CD4-positive, alpha-beta T cell treated with Interferon gamma for 1 hour (primary cell): ENCODE results near the gene DPP6.

Experiments
- DNase-seq: peaks from one replicate; pipeline ENCODE4 v3.0.0-alpha.2; 2020

DPP6 gene

DNA sequence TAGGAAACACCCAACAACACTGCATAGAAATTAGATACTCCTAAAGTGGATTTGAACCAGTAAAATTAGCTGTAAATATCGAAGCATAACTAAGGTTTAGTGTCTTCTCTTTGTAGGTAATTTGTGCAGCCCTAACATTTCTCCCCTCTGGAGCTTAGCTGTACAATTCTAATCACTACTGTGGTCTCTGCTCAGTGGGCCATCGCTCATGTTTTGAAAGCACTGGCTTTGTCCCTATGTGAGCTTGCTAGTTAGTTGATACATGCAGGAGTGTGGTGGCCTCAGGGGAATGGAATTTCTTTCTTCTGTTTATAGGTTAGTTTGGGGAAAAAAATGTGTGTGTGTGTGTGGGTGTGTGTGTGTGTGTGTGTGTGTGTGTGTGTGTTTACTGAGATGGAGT is 373.1 kb downstream of the DPP6 start:
- no peak for DNase-seq

DNA sequence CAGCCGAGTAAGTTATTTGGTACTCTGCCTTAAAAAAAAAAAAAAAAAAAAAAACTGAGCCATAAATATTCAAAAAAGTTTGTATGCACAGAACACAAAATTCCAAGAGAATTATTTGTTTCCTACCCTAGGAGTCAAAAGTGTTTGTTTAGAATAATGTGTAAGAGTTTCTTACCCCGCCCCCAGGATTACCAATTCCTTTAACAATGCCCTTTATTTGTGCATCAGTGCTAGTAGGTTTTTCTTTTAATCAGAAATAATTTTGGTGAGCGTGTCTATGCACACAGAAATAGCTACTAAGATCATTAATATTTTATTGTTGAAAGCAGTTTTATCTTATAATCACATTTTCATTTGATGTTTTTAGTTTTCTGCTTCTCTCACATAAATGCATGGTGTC is 374.6 kb downstream of the DPP6 start:
- no peak for DNase-seq

DNA sequence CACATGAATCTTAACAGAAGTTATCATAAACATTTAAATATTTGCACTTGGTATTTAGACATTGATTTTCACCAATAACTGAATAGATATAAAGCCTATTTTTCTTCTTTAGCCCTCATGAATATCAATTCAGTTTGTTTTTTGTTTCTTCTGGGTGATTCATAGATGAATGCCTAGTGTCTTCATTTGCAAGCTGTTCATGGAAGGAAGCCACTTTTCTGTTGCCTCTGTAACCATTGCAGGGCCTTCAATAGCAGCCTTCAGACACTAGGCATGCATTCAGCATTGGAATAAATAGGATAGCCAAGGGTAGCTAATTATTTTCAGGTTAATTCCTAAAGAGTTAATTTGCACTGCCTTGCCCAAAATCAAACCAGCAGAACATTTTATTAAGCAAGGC is 375.3 kb downstream of the DPP6 start:
- DNase-seq: no peak

DNA sequence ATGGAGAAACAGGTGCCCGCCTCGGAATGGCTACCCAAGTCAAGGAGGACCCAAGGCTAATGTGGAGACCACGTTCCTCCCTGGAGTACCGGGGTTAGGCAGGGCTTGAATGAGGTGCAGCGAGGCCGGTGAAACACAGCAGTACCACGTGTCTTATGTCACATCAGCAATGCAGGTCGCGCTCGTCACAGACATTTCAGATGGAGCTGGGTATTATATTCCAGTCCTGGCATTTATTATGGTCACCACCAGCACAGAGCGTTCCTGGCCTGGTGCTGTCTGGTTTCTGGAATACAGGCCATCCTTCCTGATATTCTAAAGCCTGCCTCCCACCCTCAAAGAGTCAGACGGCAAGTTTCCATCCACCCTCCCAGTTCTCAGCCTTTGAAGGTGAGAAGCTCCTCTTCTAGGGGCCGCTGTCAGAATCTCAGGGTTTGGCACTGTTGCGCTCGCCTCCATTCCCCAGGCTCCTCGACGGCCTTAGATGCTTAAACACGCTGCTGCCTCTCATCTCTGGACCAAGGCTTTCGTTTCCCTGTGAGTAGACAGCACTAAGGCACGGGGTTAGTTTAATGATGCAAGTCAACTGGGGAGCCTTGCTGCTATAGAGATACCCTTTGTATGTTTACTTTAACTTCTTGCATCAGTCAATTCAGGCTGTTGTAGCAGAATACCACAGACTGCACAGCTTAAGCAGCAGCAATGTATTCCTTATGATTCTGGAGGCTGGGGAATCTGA is 377.6 kb downstream of the DPP6 start:
- no peak for DNase-seq

- no peak for DNase-seq
Measured at GRCh38 chr7:154430640-154431039, 378.4 kb downstream of the DPP6 start.

DNA sequence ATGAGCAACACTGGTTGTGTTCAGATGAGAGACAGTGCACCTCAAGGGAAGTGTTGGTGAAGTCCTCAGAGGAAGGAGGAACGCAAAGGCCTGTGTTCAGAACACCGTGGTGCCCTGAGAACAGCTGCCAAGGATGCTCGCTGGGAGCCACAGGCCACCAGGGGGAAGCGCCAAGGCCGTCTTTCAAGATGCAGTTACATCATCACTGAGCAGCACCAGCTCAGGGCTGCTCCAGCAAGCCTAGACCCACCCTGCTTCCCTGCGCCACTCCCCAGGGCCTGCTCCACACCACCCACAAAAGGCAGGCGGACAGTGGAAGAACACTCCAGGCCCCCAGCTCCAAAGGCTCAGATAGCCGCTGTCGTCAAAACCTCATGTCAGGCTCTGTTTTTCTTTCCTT is 378.8 kb downstream of the DPP6 start:
- no peak for DNase-seq

GRCh38 chr7:154433632-154434598 is 381.7 kb downstream of the DPP6 start:
- DNase-seq: no peak

DNA sequence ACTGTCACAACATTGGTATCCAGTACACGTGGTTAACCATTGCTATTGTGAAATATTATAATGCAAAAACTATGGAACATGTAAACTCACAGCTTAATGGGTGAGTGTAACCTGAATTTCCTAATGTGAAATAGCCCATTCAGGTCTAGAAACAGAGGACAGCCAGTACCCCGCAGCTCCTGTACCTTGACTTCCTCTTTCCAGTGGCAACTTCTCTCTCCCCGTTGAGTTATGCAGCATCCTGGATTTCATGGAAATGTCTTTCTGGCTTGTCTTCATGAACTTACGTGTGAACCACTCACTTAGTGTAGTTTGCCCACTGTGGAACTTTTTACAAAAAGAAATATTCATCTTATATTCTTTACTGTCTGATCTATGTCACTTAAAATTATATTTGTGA is 384.4 kb downstream of the DPP6 start:
- DNase-seq: no peak

DNA sequence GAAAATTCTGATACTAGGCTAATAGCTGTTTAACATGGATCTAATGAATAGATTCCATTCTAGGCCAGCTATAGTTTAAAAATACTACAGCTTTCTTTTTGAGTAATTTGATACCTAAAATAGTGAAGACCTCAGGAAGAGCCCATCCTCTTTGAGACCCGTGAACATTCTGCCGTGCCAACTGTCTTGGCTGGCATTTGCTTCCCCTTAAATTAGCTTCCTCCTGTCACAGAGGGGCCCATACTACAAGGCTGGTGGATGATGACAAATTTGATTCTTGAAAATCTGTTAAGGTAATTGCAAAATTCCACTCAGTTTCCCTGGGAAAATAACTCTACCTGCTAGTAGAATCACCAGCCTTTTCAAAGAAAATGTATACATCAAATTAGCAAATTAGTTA is 385.0 kb downstream of the DPP6 start:
- DNase-seq: no peak

- no peak for DNase-seq
Measured at GRCh38 chr7:154438571-154439367, 386.6 kb downstream of the DPP6 start.

GRCh38 chr7:154440058-154440457 is 387.9 kb downstream of the DPP6 start:
- DNase-seq: no peak

DNA sequence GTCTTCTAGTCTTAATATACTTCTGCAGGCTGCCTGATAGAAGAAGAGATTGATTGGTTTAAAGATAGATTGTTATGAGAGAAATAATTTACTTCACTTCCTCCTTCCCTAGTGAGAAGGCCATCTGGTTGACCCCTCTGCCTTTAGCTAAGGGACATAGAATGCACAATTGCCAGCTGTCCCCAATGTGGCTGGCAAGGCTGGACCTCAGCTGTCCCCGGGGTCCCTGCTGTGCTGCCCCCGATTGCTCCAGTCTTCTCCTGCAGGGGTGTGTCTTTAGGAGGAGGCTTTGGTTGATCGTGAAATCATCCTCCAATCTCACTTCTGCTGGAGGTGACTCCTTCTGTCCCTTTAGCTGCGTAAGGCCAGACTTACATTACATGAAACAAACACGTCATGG is 388.5 kb downstream of the DPP6 start:
- no peak for DNase-seq

- DNase-seq: no peak
Measured at GRCh38 chr7:154441811-154442210, 389.6 kb downstream of the DPP6 start.

DNA sequence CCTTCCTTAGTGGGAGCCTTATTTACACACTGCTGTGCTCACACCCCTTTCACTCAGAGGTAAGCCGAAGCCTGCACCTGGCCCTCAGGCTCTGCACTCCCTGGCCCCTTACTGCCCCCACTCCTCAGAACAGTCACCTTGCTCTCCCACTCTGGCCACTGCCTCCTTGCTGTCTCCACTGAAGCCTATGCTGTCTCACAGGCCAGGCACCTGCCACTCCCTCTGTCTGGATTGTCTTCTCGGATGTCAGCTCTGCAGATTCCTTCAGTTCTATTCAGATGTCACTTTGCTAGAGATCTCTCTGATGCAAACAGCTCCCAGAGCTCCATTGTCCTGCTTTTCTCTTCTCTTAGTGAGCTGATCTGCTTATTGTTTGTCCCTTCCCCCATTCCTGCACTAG is 390.7 kb downstream of the DPP6 start:
- no peak for DNase-seq

DNA sequence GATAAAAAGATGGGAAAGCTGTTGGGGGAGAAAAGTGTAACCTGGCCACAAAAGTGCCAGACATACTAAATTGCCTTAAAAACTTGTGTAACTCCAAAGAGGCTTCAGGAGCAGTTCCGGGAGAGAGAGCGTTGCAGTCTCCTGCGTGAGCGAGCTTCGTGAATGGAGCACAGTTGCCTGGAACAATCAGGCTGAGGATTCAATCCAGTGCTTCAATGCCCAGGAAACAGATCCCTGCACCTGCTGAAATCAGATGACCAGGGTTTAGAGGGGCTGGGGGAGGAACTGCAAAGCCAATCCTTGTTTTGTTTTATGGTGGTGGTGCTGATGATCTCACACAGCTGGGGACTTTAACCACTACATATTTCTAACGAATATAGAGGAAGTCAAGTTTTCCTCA is 398.3 kb downstream of the DPP6 start:
- DNase-seq: no peak

- DNase-seq: no peak
Measured at GRCh38 chr7:154451480-154452457, 399.6 kb downstream of the DPP6 start.

DNA sequence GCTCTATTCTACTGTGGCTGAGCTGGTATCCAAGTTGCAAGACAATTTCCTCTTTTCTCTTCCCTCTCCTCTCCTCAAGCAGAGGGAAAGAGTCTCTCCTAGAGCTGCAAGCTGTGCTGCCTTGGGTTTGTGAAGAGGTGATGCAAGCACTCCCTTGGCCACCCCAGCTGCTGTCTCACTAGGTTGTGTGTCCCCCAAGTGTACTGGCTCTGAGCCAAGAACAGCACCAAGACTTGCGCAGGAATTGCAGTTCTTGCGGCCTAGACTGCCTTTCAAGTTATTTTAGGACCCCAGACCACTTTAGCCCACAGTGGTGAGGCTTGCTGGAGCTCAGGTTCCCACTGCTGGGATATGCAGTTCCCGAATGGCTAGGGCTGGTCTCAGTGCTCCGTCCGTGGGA is 411.6 kb downstream of the DPP6 start:
- no peak for DNase-seq

DNA sequence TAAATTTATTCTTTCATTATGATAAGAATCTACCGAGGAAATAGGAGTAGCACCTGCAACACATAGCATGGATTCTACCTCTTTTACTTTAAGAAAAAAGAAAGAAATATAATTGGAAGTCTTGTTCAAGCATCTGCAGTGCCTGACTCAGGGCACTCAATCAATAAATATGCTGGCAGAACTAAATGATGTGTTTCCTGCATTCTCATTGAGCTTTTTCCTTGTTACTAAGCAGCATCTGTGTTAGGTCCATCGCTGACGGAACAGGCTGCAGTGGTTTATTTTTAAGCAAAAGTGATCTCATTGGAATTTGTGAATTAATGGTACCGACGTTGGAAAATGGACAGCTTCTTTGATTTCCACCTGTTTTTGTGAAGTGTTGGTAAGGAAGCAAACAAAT is 417.5 kb downstream of the DPP6 start:
- DNase-seq: no peak

DNA sequence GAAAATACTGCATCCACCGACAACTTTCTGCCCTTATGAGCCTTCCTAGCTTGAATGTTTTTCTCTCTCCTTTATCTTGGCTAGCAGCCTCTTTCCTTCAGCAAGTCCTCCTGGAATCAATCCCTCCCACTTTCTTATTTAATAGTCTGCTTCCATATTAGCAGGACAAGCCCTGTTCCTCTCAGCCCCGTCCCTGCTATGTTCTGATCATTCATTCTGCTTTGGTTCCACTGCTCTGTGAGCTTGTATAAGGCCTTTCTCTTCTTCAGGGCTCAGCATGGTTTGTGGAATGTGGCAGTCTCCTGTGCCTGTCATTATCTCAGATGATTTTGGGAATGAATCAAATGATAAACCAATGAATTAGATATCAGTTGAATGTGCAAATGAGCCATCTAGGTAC is 420.1 kb downstream of the DPP6 start:
- no peak for DNase-seq

DNA sequence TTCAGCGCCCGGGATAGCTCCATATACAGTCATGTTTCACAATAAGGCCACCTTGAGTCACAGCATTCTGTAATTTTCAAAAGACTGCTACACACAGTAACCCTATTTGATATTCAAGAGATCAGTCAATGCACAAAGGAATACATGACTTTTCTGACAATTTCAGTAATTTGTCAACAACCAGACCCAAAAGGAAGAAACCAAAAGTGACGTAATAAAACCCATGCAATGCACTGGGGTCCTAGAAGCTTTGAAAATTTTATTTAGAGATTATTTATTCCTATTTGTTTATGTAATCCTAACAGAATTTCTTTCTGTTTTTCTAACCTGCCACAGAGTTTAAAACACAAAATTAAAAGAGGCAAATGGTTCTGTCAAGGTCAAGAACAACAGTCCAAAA is 421.2 kb downstream of the DPP6 start:
- no peak for DNase-seq

DNA sequence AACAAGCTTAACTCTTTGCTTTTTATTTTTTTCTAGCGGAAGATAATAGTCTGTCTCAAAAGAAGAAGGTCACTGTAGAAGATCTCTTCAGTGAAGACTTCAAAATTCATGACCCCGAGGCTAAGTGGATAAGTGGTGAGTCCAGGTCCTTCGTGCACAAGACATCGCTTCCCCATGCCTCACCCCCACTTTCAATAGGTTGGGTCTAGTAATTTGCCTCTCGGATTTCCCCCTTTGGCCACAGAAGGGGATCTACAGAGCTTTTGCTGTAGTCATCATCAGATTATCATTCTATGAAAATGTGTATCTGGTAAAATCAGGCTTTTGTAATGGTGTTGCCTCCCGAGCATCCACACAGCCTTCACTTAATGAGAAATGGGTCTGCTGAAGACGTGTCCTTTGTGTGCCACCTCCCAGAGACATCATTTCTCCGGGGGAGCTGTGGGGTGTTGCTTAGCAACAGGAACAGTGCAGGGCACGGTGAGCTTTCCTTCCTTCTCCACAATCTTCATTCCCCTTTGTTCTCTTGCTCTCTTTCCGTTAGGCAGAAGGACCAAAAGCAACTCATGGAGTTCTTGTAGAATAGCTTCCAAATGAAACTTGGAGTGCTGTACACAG is 422.8 kb downstream of the DPP6 start:
- DNase-seq: no peak

GRCh38 chr7:154475864-154476263 is 423.7 kb downstream of the DPP6 start:
- DNase-seq: no peak
